HG02973 (cell line): ENCODE data around the gene PPP1R9B.

Experiments
- ATAC-seq: cut with Tn5 transposase; IDR thresholded peaks from one replicate; pipeline ENCODE4 v1.9.1; 2021; ENCODE audit warnings: moderate library complexity; ENCODE audit not compliant: unreplicated experiment

PPP1R9B gene

DNA sequence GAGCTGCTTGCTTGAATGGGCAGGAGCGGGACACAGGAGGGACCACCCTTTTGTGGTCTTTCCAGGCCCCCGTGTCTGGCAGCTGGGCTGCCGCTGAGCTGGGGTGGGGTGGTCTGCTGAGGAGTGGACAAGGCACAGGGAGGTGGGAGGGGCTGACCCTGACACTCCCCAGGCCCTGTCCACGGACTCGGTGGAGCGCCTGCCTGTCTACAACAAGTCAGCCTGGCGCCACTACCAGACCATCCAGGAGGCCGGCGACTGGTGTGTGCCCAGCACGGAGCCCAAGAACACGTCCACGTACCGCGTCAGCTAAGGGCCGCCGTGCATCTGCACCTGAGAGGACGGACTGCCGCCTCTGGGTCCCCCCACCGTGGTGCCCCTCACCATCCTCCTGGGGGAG, 40.7 kb downstream of the PPP1R9B start:
- no peak for ATAC-seq

DNA sequence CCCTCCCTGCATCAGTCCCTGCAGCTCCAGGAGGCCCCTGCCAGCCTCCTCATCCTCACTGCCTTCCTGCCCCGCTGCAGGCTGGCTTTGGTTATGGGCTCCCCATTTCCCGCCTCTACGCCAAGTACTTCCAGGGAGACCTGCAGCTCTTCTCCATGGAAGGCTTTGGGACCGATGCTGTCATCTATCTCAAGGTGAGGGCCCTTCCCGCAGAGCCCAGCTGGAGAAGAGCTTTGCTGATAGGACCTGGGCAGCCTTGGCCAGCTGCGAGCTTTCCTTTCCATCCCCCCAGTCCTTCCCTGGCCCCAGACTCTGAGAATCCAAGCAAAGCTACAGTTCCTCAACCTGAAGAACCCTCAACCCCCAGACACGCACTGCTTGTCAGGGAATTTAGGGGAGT, 41.3 kb downstream of the PPP1R9B start:
- ATAC-seq = no peak

DNA sequence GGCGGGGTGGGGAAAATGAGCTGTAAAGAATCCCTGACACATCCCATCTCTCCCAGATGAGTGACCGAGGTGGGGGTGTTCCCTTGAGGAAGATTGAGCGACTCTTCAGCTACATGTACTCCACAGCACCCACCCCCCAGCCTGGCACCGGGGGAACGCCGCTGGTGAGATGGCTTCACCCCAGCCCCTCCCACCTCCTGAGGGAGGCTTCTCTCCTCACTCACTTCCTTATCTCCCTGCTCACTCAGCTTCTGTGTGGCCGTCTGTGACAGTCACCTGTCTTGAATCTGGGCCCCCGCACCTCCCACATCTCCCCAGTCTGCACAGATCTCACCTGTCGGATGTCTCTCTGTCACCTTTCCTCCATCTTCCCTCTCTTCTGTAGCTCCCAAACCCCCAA, 41.9 kb downstream of the PPP1R9B start:
- ATAC-seq = no peak

GRCh38 chr17:50107790-50108414, 42.6 kb downstream of the PPP1R9B start:
- ATAC-seq = no peak

DNA sequence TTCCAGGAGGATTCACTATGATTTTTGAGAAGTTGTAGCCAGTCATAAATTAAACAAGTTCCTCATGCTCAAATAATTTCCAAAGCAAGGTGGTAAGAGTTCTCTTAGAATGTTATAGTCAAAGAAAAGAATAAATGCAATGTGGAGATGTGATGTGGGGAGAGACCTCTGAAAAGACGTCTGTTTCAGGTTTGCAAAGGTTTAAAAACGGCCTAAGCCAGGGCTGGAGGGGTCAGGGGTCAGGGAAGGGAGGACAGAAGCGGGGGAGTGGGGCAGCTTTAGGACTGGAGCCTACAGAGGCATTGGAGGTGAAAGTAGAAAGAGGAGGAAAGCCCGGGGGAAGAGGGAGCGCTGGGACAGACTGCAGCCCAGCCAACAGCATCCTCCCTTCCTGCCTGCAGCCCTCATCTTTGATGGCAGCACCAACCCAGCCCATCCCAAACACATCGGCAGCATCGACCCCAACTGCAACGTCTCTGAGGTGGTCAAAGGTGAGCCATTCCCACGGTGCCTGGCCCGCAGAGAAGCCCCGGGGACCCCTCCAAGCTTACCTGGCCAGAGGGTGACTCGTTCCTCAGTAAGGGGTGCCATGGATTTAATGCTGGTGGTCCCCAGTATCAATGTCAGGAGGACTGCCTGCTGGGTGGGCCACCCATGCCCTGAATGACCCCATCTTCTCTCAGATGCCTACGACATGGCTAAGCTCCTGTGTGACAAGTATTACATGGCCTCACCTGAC, 43.9 kb downstream of the PPP1R9B start:
- no peak for ATAC-seq

DNA sequence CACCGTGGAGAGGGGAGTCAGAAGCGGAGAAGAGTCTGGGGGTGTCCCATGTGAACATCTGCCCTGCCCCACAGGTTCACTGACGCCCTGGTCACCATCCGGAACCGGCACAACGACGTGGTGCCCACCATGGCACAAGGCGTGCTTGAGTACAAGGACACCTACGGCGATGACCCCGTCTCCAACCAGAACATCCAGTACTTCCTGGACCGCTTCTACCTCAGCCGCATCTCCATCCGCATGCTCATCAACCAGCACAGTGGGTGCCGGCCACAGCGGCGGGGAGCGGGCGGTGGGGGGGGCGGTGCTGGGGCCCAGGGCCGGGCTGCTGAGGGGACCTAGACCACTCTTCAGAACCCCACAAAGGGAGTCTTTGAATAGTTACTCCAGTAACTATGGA, 44.7 kb downstream of the PPP1R9B start:
- ATAC-seq = no peak

DNA sequence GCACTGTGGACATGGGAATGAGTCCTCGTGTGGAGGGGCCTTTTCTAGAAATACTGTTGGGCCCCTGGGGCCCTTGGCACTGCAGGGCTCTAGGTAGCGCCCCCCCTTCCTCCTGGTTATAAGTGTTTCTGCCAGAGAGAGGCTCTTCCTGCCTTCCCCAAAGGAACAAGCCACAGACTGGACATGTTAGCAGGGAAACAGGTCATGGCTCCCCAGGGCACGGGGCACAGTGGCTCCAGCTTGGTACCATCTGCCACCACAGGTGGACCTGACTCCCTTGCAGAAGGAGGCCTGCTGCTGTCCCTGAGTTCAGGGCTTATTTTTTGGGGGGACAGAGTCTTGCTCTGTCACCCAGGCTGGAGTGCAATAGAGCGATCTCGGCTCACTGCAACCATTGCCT, 46.5 kb downstream of the PPP1R9B start:
- no peak for ATAC-seq

DNA sequence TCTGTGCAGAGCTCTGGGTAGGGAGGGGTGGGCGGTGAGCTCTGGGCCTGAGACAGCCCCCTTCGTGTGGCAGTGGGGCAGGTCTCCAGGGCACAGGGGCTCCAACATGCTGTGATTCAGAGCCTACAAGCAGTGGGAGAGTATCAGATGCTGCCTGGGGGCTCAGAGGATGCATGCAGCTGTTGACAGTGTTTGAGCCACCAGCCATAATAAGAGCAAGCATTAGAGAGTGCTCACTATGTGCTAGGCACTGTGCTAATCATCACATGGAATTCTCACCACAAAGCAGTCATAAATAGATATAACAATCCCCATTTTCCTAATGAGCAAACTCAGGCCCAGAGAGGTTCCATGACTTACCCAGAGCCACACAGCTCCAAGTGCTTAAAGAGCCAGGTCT, 47.2 kb downstream of the PPP1R9B start:
- ATAC-seq = no peak

DNA sequence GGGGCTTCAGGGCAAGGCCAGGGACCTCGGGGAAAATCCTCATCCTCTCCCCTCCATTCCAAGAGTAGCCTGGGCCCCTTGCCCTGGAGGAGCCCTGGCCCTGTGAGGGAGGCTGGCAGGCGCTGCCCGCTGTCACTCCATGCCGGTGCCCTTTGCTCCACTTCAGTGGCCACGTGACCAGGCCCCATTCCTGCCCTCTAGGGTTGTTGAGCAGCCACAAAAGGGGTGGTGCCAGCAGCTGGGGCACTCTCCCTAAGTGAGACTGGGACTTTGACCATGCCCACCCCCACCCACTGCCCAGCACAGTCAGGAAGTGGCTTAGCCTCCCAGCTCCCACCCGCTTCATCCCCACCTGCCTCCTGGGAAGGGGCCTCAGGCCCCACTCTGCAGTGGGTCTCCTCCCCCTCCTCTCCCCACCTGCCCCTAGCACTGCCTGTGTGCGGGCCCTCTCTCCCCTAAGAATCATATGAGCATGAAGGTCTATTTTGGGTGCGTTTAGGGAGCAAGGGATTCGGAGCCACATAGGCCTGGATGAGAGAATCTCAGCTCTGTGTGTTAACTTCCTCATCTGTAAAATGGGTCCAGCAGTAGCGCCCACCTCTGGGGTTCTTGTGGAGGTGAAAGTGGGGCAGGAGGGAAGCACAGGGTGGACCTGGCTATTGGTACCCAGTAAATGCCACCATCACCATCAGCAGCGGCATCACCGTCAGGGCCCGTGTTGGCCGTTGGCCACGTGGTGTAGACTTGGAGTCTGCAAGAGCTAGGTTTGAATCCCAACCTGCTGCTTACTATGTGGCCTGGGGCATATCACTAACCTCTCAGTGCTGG, 48.1 kb downstream of the PPP1R9B start:
- ATAC-seq = no peak

GRCh38 chr17:50101346-50102163, 48.9 kb downstream of the PPP1R9B start:
- ATAC-seq = no peak

GRCh38 chr17:50100921-50101345, 49.5 kb downstream of the PPP1R9B start:
- ATAC-seq = no peak

GRCh38 chr17:50100480-50100883, 50.0 kb downstream of the PPP1R9B start:
- no peak for ATAC-seq

DNA sequence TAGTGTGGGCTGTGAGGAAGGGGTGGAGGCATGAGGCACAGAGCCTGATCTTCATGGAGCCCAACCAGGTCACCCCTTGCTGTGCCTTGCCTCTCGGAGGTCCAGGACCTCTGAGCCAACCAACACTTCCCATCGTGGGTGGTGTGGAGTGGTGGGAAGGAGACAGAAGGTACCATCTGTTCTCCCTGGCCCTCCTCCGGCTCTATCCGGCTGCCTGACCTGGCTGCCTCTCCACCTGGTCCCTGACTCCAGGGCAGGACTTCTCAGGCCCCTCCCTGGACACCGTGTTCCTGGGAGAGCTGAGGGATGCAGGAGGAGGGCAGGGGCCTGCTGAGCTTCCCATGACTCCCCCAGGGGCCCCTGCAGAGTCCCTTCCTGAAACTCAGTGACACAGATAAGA, 51.5 kb downstream of the PPP1R9B start:
- no peak for ATAC-seq

- no peak for ATAC-seq
Measured at GRCh38 chr17:50098583-50098982, 51.9 kb downstream of the PPP1R9B start.

GRCh38 chr17:50097926-50098325, 52.6 kb downstream of the PPP1R9B start:
- no peak for ATAC-seq

GRCh38 chr17:50097455-50097854, 53.0 kb downstream of the PPP1R9B start:
- ATAC-seq = no peak

DNA sequence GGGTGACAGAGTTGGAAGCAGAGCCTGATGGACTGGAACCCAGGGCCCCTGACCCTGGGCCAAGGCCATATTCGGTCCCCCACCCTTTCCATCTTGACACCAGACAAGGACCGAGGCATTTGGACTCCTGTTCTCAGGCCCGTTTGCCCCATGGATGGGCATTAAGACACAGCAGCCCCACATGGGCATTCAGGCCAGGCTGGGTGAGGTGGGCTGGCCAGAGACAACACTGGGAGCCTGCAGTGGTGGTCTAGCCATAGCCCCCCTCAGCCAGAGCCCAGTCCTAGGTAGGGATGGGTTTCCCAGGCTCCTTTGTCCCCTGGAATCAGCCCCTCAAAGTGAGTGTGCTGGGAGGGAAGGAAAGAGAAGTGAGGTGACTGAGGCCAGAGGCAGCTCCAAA, 53.7 kb downstream of the PPP1R9B start:
- no peak for ATAC-seq

GRCh38 chr17:50096092-50096491, 54.4 kb downstream of the PPP1R9B start:
- ATAC-seq = no peak

GRCh38 chr17:50095626-50096037, 54.8 kb downstream of the PPP1R9B start:
- ATAC-seq = no peak

GRCh38 chr17:50094753-50095619, 55.5 kb downstream of the PPP1R9B start, which contains the start of gene PDK2:
Gene PDK2, plus strand, starts transcription at chr17:50095351. Its CDS starts 85 bp downstream, at chr17:50095436.
- peak; percentile 80 for ATAC-seq
